Hematopoietic multipotent progenitor cell (in vitro differentiated cells): ENCODE measurements around the gene FAF1. TPM values are rescaled to one million over a fixed set of nuclear protein-coding genes. Genes with fewer than 3 reads are reported as not detected.
A peak's percentile ranks its signal among the peaks of the same experiment; 100 is the strongest.
"Not testable (repeated sequence)": the region's sequence is repeated elsewhere in the genome, so short reads cannot be mapped to it uniquely, and the experiment has no call there.

Source experiments
- DNase-seq, 3 donors: peaks; one replicate each; pipeline ENCODE4 v3.0.0-alpha.2; 2011 to 2015; ENCODE audit warnings: low read depth in 2 of 3, low spot score in 2 of 3
- total RNA-seq: library from RNA; depleted of rRNA; stranded (reverse); fragments of >200 nt; gene quantifications from one replicate; pipeline ENCODE4 v1.2.3, GENCODE V29; 2012

The FAF1 gene
- total RNA-seq, 1 donor, result 14.0 TPM

DNA sequence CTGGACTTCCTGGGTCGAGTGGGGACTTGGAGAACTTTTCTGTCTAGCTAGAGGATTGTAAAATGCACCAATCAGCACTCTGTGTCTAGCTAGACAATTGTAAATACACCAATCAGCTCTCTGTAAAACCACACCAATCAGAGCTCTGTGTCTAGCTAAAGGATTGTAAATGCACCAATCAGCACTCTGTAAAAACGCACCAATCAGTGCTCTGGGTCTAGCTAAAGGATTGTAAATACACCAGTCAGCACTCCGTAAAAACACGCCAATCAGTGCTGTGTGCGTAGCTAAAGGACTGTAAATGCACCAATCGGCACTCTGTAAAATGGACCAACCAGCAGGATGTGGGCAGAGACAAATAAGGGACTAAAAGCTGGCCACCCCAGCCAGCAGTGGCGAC is 243.6 kb downstream of the FAF1 start:
- not testable (repeated sequence) for DNase-seq

DNA sequence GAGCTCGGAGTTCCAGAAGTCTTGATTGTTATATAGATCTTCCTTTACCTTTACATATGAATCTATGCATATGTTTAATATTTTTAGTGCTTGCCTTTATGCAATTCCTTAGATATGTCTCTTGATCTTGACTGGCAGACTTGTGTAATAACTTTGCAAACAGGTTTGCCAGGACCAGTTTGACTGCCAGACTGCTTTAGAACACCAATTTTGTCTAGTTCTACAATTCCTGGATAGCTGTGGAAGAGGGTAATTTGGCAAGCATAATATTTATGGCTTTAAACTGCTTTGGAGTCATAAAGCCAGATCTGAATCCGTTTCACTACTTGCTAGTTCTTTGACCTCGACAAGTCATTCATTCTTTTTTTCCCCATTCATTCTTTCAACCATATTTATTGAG is 250.0 kb downstream of the FAF1 start:
- DNase-seq, result no peak

DNA sequence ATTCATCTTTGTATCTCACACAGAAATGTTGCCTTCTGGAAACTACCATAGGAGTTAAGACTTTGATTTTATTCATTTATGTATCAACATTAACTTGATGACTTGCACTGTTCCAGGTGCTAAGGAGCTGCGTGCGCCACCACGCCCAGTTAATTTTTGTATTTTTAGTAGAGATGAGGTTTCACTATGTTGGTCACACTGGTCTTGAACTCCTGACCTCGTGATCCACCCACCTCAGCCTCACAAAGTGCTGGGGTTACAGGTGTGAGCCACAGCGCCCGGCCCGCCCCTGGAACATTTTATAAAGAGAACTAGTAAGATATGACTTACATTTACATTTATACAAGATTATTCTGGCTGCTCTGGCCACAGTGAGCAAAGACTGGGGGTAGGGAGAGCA is 252.2 kb downstream of the FAF1 start:
- DNase-seq, result no peak

DNA sequence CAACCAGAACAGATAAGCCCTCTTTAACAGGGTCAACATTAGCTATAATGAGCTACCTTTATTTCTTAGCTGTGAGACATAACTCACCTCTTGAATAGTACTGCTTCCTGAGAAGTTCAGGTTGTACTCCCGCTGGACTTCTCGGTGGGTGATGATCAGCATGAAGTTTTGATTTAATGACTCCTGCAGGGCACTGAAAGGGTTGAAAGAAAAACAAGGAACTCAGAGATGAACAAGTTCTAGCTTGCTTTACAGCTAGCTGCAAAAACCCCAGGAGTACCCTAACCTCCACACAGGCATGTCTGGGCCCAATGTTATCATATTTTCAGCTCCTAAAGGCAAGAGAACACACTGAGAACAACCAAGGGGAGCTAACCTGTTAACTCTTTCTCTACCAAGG is 254.4 kb downstream of the FAF1 start:
- DNase-seq, result no peak

DNA sequence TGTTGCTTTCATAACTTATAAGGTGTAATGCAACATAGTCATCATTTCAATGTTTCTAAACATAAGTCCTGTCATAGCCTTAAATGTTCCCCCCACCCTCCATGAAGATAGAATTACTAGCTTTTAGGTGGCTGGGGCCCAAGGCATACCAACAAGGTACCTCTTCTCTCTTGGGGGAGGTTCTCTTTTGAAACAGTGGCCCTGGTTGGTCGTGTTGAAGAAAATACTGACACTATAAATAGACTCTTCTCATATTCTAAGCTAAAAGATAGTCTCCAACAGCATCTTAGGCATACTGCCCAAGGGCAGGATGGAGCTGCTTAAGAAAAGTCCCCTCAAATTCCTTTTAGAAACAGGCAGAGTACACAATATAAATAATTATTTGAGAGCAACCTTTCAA is 255.0 kb downstream of the FAF1 start:
- no peak for DNase-seq

DNA sequence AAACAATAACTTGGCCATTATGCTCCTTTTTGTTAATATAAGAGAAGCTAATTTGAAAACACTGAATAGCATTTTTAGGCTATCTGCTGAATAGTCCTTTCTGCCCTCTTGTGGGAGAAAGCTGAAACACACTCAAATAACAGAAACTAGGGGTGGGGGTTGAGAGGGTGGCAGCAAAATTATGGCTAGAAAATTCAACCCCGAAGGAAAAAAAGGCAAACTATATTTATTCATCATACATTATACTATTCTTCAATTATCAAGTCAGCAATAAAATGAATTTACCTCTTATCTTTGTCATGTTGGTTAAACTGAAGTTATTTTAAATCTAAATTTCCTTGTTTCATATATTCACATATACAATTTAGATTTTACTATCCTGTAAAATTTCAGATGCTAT is 255.9 kb downstream of the FAF1 start:
- DNase-seq, result peak in 2 of 3 donors; percentile 18 to 66

DNA sequence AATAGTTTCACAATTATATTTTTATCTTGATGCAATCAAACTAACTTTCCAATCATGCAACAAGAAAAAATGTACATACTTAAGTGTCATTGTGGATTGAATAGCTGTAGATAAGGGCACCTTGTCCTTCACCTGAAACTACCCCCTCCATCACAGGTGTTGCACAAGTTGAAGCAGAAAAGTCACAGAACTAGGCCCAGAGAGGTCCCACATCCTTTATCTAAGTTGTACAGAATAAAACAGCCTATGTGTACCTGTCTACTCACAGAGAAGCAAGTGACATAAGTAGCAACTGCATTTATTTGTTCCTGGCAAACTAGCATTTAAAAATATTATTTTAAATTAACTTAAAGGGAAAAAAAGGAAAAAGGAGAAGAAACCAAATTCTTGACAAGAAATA is 256.8 kb downstream of the FAF1 start:
- no peak for DNase-seq

DNA sequence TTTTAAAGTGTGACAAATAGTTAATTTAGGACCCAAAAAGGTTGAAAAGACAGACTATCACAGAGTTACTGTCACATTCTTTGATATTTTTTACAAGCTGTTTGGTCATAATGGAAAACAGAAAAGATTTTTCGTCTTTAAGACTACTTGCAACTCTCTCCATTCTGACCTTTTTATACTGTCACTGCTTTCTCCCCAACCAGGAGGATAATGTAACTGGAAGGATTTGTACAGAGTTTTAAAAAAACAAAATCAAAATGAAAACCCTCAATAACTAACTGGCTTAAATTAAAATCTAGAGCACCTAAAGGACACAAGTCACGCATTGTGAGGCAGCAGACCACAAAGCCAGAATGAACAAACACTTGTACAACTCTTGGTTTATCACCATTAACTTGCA is 257.7 kb downstream of the FAF1 start:
- no peak for DNase-seq

DNA sequence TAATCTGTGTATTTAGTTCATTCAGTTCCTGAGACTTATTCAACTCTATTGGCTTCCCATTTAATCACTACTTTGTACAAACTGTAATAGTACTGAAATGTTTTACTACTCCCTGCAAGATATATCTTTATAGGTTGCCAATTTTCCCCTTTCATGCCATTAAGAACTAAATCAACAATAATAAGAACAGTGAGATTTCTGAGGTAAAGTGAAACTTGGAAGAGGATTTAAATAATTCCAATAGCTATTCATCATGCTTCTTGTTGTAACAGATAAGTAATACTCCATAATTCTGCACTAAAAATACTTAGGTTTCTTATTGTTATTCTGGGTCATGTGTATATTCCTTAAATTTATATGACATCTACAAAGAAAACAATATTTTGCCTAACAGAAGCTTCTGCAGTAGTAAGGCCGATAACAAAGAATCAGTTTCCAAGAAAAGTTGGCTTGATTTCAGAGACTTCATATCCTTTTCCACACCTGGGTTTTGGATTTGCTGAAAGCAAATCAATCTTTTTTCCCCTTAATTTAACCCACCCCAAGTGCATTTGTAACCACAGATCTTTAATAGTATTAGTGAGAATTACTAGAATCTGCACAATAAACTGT is 258.3 kb downstream of the FAF1 start:
- DNase-seq, result no peak

DNA sequence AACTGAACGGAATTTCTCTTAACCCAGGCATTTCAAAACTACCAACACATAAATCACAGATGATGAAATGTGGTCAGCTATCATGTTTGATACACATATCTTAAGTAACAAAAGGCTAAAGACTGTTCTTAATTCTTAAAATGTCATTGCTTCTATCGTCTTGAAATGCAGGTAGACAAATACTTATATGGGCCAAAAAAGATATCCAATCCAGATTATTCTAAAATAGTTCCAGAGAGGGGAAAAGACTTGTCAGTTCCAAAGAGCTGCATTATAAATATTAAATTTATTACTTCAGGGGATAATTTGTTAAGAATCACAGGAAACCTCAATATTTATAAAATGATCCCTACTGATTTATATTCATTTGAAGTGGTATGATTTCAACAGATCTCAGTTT is 259.4 kb downstream of the FAF1 start:
- no peak for DNase-seq

DNA sequence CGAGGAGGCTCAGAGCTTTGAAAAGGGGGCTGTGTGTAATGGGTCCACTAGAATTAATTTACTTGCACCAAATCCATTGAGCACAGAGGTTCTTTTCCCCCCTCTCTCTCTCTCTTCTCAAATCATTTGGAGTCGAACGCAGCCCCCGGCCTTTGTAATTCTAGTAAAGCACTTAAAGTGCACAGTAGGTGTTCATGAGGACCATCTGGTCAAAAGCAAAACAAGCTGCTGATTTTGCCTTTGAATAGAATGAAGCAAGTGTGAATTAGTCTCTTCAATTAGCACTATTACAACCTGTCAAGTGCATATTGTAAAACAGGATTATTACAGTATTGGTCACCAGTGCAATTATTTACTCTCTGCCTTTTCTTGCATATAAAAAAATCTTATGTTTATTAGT is 259.9 kb downstream of the FAF1 start:
- DNase-seq, result no peak

DNA sequence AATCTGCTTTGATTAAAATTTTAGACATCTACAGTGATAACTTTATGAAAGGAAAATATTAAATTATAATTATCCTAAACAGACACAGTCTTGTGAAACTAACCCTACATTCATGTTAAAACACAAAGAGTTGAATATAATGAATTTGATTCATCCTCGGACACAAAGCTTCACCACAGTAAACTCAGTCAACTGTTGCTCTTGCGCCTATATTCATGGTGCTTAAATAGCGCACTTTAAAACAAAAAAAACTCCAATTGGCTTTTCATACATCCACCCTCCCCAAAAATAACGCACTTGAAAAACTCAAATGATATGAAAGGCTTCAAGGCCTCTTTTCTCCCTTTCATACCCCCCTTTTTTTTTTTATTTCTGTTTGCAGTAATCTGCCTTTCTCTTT is 260.3 kb downstream of the FAF1 start:
- no peak for DNase-seq

DNA sequence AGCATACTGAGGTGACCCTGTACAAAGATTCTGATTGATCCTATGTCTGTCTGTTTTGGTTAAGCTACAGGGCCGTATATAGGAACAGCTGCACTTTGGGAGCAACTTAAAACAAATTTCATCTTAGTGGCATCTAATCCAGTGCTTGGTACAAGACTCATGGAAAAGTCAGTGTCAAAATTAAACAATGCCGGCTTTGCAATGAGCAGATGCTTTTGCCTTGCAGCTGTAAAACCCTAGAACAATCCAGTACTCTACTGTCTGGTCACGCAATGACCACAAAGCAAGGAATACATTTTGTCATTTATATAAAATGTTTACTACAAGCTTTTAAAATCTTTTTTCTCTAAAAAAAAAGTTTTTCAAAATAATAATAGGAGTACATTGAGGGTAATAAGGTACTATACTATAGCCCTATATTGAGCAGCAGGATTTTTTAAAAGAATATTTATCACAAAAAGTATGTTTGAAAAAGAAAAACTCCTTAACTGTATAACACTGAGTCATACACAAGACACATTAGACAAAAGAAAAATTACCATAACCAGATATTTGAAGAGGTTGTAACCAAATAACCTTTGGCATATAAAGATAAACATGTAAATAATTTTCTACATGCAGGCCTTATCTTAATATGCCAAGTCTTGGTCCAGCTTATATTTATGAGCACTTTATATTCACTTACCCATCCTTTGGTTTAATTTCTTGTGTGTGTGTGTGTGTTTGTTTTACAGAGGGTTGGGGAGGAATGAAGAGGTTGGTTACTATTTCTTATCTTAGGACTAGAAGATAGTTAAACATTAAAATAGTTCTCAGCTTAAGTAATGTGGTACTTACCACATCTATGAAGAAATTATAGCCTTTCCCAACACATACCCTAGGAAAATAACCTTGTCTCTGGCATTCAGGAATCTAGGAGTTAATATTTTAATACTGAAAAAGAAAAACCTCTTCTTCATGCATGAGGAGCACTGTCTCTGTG is 262.3 kb downstream of the FAF1 start:
- no peak for DNase-seq

DNA sequence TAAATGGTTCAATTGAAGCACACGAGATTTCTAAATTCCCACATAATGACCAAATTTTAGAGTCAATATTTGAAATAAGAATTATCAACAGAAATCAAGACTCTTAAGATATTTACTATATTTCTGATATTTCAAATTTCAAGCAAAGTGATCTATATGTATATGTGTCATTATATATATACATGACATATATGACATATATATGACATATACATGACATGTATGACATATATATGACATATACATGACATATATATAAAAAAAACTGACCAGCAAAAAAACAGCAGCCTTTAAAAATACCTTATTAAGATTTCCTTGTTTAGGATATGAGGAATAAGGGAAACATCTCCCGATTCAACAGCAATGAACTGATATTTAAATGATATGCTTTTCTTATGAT is 266.2 kb downstream of the FAF1 start:
- DNase-seq, result no peak

DNA sequence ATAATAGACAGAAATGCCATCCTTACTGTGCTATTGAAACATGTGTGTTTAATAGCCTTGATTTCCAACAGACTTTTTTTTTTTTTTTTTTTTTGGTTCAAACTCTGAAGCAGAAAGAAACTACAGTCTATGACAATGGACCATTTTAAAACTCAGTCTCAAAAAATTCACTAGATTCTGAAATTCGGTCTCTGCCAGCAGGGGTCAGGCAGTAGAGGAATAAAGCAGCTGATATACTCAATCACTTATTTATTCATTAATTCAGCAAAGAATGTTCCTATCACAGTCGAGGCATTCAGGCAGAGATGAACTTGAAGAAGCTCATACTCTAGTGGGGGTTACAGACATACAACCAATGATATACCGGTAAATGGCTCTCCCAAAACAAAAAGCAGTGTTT is 275.9 kb downstream of the FAF1 start:
- no peak for DNase-seq

DNA sequence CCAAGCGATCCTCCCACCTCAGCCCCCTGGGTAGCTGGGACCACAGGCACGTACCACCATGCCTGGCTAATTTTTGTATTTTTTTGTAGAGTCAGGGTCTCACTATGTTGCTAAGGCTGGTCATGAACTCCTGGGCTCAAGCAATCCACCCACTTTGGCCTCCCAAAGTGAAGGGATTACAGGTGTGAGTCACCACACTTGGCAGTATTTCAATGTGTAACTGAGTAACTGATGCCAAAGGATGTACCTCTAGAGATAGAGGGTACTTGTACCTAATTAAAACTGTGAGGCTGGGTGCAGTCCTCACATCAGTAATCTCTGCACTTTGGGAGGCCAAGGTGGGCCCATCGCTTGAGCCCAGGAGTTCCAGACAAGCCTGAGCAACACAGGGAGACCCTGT is 278.1 kb downstream of the FAF1 start:
- DNase-seq, result no peak

DNA sequence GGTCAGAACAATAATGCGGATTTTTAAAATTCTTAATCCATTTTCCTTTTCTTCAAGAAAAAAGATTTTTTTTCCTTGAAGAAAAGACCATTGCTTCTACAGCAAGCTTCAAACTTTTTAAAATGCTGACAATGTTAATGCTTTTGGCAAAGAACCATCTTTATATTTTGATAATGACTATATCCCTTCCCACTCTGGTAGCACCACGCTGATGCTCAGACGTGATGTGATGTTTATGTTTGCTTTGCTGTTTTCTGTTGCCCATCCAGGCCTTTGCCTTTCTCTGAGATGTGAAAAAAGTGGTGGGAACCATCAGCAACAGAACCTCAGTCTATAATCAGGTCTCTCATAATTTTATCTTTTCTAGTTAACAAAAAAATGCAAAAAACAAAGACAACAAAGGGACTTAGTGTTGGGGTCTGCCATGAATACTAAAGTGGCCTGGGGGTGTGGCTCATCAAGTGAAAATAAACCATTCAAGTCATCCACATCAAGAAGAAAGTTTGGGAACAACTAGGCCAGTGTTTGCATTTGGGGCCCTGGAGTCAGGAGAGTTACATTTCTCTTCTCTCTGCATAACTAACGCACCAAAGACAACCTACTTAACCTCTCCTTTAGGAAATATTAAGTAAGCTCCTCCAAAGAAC is 292.2 kb downstream of the FAF1 start:
- DNase-seq, result no peak

DNA sequence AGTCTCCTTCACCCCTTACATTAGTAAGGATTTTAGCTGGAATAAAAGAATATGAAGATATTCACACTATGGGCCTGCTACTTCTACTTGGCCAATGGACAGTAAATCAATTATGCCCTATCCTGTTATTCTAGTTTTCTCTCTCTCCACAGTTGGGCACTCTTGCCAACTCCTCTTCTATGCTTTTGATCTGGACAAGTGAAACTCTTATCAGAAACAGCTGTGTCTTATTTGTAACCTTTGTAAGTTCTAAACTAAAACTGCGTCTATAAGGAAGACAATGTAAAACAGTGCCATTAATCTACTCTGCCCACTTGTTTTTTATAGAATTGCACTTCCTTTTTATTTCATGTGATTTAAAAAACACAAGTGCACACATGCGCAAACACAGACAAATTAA is 292.8 kb downstream of the FAF1 start:
- DNase-seq, result peak in 1 of 3 donors; percentile 46

DNA sequence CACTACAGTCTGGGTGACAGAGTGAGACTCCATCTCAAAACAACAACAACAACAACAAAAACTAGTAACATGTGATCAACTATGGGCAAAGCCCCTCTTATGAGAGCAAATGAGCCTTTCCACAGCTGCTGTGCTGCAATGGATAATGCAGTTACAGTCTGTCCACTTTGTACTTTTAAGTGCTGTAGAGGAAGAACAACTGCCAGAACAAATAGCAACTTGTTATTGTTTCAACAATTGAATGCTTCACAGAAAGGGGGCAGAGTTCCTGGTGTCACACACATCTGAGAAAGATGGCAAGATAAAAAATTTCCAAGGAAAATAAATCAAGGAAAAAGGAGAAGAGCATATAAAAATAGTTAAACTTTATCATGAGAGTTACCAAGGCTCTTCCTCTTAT is 293.2 kb downstream of the FAF1 start:
- DNase-seq, result no peak

DNA sequence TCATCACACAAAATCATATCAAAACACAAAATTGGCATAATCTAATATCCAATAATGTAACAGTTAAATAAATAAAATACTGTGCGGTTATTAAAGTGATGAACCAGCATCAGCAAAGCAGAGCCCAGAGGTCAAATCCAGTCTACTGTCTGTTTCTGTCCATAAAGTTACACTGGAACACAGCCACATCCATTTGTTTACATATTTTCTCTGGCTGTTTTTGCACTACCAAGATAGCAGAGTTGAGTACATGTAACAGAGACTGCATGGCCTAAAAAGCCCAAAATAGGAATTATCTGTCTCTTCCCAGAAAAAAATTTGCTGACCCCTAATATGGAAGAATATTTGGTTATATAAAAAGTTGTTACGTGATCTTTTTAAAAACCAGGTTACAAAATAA is 294.7 kb downstream of the FAF1 start:
- no peak for DNase-seq

DNA sequence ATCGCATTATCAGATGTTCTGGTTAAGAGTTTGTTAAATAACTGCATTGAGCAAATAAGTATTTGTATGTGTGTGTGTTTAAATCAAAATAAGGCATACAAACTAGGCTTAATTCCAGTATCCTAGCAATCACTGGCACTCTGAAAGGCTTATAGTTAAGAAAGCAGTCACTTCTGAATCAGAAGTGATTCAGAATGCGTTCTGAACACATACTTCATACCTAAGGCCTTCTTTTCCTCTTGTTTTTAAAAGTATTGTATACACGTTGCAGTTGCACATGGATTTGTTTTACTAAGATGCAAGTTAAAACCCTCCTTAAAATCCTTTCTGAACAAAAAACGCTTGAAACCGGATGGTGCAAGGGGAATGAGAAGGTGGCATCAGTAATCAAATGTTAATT is 298.4 kb downstream of the FAF1 start:
- no peak for DNase-seq
